ENCODE results near the gene TRABD.
A peak's percentile ranks its signal among the peaks of the same experiment; 100 is the strongest.

The TRABD gene

GRCh38 chr22:50184902-50185374 lies 775 bp upstream of the TRABD start:
- no peak for DNase-seq

- no peak for DNase-seq
Observed at GRCh38 chr22:50186181-50186714, 535 bp downstream of the TRABD start.

GRCh38 chr22:50186761-50187523 lies 1.2 kb downstream of the TRABD start:
- no peak for DNase-seq

GRCh38 chr22:50188356-50188755 lies 2.6 kb downstream of the TRABD start:
- no peak for DNase-seq

- DNase-seq = no peak
Observed at GRCh38 chr22:50189184-50189848, 3.6 kb downstream of the TRABD start.

GRCh38 chr22:50189849-50190181 lies 4.1 kb downstream of the TRABD start:
- no peak for DNase-seq

- peak in 9 of 56 donors; percentile 29 to 56 (median 38) for DNase-seq
Observed at GRCh38 chr22:50190182-50190940, 4.6 kb downstream of the TRABD start.

GRCh38 chr22:50190941-50191741 lies 5.4 kb downstream of the TRABD start:
- peak in 3 of 56 donors; percentile 23 to 46 (median 32) for DNase-seq

- DNase-seq = no peak
Observed at GRCh38 chr22:50192436-50193204, 6.9 kb downstream of the TRABD start.

- no peak for DNase-seq
Observed at GRCh38 chr22:50193621-50194020, 7.9 kb downstream of the TRABD start.

GRCh38 chr22:50194037-50194805 lies 8.5 kb downstream of the TRABD start:
- DNase-seq = no peak

GRCh38 chr22:50196256-50196655 lies 10.5 kb downstream of the TRABD start:
- no peak for DNase-seq

- DNase-seq = no peak
Observed at GRCh38 chr22:50197000-50197800, 11.5 kb downstream of the TRABD start.

GRCh38 chr22:50197856-50198623 lies 12.3 kb downstream of the TRABD start:
- no peak for DNase-seq

- DNase-seq = no peak
Observed at GRCh38 chr22:50198624-50199017, 12.9 kb downstream of the TRABD start.

GRCh38 chr22:50199251-50199721 lies 13.6 kb downstream of the TRABD start:
- no peak for DNase-seq

- no peak for DNase-seq
Observed at GRCh38 chr22:50199829-50200460, 14.2 kb downstream of the TRABD start.
